GM10847 (cell line): ENCODE measurements around the gene ZNF689.

Source experiments
- POLR2A ChIP-seq: IDR thresholded peaks from 2 replicates; pipeline ENCODE4 v1.6.1; 2011; ENCODE audit not compliant: insufficient read length; ENCODE audit errors: extremely low read depth

ZNF689 gene

GRCh38 chr16:30609926-30610839, at the start of gene ZNF689:
Gene ZNF689 (minus strand): TSS chr16:30610389. CDS start chr16:30610041, 348 bp downstream.
- TF ChIP-seq POLR2A = peak; percentile 40

- no peak for TF ChIP-seq POLR2A
Observed at GRCh38 chr16:30658731-30659506, 48.7 kb upstream of the ZNF689 start.

DNA sequence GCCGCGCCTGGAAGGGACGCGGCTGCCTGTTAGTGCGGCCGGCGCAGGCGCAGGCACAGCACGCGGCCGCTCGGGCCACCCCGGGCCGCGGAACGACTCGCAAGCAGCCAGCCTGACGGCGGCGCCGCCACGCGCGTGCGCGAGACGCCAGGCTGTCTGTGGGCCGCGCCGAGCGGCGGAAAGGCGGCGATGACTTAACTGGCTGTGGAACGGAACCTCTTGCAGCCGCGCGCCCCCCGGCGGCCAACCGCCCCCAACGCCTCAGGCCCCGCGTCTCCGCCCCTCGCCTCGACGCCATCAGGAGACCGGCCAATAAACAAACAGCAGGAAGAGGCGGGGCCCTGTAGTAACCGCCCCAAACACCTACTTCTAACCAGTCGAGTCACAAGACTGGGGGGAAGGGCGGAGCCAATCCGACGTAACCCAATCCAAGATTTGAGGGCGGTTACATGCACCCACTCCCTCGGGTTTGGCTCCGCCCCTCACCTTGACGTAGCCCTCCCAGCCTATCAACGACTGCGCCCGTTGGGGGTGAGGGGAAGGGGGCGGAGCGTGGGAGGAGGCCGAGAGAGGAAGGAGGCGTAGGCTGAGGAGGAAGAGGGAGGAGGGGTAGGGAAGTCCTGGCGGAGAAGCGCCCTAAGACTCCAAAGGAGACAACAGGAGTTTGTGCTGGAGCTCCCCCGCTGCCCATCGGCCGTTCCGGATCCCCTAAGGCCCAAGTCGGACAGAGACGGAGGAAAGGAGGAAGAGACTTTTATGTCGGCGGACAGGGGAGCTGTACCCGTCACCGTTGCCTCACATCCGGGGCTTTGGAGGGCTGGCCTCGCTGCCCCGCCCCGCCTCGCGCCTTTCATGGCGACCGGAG, 47.9 kb upstream of the ZNF689 start, which contains the start of gene FBRS:
Gene FBRS (plus strand): TSS at position 566 of the 865 bp plus-strand sequence. CDS start 1,088 bp downstream, outside the sequence.
- TF ChIP-seq POLR2A = peak; percentile 62

DNA sequence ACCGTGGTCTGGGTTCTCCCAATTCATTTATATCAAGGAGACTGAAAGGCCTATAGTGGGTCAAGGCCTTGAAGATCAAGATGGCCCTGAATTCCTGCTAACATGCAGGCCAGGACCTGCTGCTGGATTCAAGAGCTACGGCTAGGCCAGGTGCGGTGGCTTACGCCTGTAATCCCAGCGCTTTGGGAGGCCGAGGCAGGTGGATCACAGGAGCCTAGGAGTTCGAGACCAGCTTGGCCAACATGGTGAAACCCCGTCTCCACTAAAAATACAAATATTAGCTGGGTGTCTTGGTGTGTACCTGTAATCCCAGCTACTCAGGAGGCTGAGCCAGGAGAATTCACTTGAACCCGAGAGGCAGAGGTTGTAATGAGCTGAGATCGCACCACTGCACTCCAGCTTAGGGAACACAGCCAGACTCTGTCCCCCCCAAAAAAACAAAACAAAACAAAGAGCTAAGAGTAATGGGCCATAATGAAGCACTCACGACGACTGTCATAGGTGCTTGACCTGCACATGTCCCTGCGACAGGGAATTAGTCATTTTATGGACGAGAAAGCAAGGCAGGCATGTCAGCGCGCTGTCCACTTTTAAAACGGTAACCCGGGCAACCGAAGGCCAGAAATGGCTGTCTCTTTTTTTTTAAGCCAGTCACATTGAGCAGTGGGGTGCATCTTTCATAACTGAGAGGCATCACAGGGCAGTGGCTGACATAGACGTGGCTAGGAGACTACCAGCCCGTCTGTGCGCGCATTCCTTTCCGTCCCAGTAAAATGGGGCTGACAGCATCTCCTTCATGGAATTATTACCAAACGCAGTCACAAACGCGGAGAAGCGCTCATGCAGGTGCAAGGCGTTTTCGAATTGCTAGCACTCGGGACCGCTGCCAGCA, 47.0 kb upstream of the ZNF689 start:
- no peak for TF ChIP-seq POLR2A

- TF ChIP-seq POLR2A = no peak
Observed at GRCh38 chr16:30656388-30656787, 46.2 kb upstream of the ZNF689 start.

DNA sequence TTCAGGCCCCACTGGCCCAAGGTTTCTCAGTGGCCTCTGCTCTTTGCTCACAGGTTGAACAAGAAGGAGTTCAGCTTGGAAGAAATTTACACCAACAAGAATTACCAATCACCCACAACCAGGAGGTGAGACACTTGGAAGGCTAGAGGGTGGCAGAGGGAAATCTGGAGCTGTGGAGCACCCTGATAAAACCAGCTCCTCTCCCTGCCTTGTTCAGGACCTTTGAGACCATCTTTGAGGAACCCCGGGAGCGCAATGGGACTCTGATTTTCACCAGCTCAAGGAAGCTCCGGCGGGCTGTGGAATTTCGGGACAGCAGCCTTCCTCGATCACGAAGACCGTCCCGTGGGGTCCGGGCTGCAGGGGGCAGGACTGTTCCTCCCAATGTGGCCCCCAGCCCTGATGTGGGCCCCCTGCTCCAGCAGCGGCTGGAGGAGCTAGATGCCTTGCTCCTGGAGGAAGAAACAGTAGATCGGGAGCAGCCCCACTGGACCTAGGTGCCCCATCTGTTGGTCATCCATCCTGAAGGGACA, 45.7 kb upstream of the ZNF689 start:
- TF ChIP-seq POLR2A = no peak

DNA sequence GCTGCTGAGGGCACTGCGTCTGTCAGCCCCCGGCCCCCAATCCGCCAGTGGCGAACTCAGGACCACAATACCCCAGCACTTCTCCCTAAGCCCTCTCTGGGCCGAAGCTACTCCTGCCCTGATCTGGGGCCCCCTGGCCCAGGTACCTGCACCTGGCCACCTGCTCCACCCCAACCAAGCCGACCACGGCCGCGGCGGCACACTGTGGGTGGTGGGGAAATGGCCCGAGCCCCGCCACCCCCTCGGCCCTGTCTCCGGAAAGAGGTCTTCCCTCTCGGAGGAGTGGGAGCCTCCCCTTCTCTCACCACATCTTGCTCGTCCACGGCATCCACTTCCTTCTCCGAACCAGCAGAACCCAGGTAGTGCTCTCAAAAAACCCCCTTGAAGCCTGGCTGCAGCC, 44.7 kb upstream of the ZNF689 start:
- TF ChIP-seq POLR2A = no peak

- TF ChIP-seq POLR2A = no peak
Observed at GRCh38 chr16:30652718-30653117, 42.5 kb upstream of the ZNF689 start.

- no peak for TF ChIP-seq POLR2A
Observed at GRCh38 chr16:30652005-30652296, 41.8 kb upstream of the ZNF689 start.

DNA sequence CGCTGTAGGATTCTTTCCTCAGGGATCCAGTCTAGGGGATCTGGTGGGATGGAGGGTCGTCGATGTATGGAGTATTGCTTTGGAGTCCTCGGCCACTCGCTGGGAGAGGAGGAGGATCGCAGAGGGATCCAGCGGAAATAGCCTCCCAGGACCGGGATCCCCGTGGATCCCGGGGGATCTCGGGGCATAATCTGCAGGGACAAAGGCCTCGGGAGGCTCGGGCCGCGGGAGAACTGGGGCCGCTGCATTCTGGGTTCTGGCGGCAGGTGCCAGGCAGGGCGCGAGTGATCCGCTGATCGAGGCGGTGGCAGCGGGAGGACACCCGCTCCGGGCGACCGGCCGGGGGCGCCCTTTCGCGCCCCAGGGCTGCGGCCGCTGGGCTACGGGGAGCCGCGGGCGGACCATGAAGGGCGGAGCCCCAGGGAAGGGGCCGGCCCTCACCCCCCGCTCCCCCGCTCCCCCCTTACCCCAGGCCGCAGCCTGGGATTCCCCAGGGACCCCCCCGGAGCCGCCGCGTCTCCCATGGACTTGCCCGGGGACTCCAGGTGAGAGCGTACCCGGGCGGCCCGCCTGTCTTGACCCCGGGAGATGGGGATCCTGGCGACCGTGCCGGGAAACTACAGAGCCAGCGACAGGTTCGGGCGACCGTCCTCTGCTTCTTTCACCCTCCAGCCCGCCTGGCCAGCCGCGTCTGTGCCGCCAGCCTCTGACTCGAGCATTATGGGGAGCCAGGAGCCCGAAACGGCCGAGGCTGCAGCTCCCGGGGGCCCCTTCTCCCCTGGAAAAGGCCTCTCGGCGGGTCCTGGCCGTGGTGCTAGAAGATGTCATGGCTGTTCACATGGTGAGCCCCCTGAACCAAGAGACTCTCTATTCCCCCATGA, 41.2 kb upstream of the ZNF689 start:
- peak; percentile 45 for TF ChIP-seq POLR2A

GRCh38 chr16:30650369-30651123, 40.4 kb upstream of the ZNF689 start, which contains the start of gene PRR14:
Gene PRR14 (plus strand): TSS chr16:30650960. CDS start chr16:30651646, 686 bp downstream.
- peak; percentile 12 for TF ChIP-seq POLR2A

DNA sequence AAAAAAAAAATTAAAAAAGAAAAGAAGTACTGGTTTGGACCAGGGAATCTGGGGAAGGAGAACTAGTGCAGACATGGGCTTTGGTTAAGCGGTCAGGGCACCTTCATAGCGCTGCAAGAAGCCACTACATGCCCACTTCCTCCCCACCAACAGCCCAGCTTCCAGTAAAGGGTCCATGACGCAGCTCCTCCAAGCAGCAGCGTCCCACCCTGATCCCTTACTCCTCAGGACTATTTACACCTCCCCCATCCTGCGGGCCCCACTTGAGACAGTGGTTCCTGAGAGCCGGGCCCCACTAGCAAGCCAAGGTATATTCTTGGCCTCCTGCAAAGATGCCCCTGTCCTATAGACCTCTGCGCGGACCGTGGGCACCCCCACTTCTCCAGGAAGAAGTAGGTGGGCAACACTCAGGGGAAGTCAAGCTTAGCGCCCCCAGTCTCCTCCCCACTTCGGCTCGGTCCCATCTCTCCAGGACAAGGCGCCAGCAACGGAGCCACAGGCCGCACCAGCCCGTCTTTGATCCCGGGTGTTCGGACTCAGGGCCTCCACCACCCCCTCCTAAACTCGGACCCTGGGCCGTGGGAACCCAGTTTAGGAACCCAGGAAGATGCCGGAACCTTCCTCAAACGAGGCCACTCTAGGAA, 39.7 kb upstream of the ZNF689 start:
- TF ChIP-seq POLR2A = no peak
